Endodermal cell (in vitro differentiated cells): ENCODE measurements around the gene SCGB3A1. TPM values are rescaled to one million over a fixed set of nuclear protein-coding genes. Genes with fewer than 3 reads are reported as not detected.

Source experiments
- DNase-seq: peaks from one replicate; pipeline ENCODE4 v3.0.0-alpha.2; 2017
- H3K27ac ChIP-seq: 2 replicates; pipeline ENCODE4 v1.5.1; 2013; ENCODE audit warnings: mild to moderate bottlenecking, low read depth, low read length, moderate library complexity
- H3K27me3 ChIP-seq: 2 replicates; pipeline ENCODE4 v1.6.1; 2013; ENCODE audit warnings: mild to moderate bottlenecking, low read length, moderate library complexity; ENCODE audit not compliant: insufficient read depth, control insufficient read depth, poor library complexity, severe bottlenecking
- H3K36me3 ChIP-seq: 2 replicates; pipeline ENCODE4 v1.7.0; 2013; ENCODE audit warnings: mild to moderate bottlenecking, low read length, moderate library complexity; ENCODE audit not compliant: control insufficient read depth, insufficient read depth
- H3K4me1 ChIP-seq: one replicate; pipeline ENCODE4 v1.7.0; 2013; ENCODE audit warnings: low read length; ENCODE audit not compliant: control insufficient read depth, insufficient read depth
- H3K4me3 ChIP-seq: 2 replicates; pipeline ENCODE4 v1.5.1; 2013; ENCODE audit warnings: mild to moderate bottlenecking, low read length, moderate library complexity
- H3K9ac ChIP-seq: 2 replicates; pipeline ENCODE4 v1.6.1; 2013; ENCODE audit warnings: mild to moderate bottlenecking, low read length, moderate library complexity; ENCODE audit not compliant: poor library complexity, severe bottlenecking; ENCODE audit errors: extremely low read depth
- H3K9me3 ChIP-seq: 2 replicates; pipeline ENCODE4 v1.6.1; 2013; ENCODE audit warnings: mild to moderate bottlenecking, low read length, moderate library complexity; ENCODE audit not compliant: control insufficient read depth
- H3K27ac Mint-ChIP-seq: 2 replicates; pipeline ENCODE4 v1.8.0; 2020; ENCODE audit warnings: mixed read lengths
- H3K27me3 Mint-ChIP-seq: 2 replicates; pipeline ENCODE4 v1.8.0; 2021; ENCODE audit warnings: mild to moderate bottlenecking, mixed read lengths; ENCODE audit not compliant: insufficient read depth
- H3K36me3 Mint-ChIP-seq: 2 replicates; pipeline ENCODE4 v1.8.0; 2020; ENCODE audit warnings: low read depth, mixed read lengths
- H3K4me1 Mint-ChIP-seq: 2 replicates; pipeline ENCODE4 v1.8.0; 2020; ENCODE audit warnings: mixed read lengths
- H3K4me3 Mint-ChIP-seq: 2 replicates; pipeline ENCODE4 v1.8.0; 2020; ENCODE audit warnings: mild to moderate bottlenecking, moderate library complexity, mixed read lengths
- H3K9me3 Mint-ChIP-seq: 2 replicates; pipeline ENCODE4 v1.8.0; 2020; ENCODE audit warnings: mild to moderate bottlenecking, mixed read lengths
- whole genome bisulfite sequencing, 2 experiments: methylation state at CpG; one replicate each; pipeline versions ENCODE4 v1.1.5 to v1.1.7; 2013; ENCODE audit warnings: missing lambda C conversion rate in 2 of 2, mixed read lengths in 1 of 2; ENCODE audit not compliant: insufficient coverage in 1 of 2, insufficient read length in 1 of 2; 5-methylcytosine and 5-hydroxymethylcytosine counted together
- total RNA-seq, 2 donors: library from RNA; stranded (reverse); fragmentation: NEBNext Ultra II Directional in 1 of 2; extraction: Animal tissue kit (Norgen Biotek cat#: 25700) in 1 of 2; gene quantifications; 2 replicates in 1 of 2; 3 replicates in 1 of 2; pipeline ENCODE4 v1.2.1, GENCODE V29; 2021
- TF ChIP-seq, protein P1 (sequence below): fragments of 200-600 bp; sonication (generic); conservative IDR thresholded peaks from 2 replicates; pipeline ENCODE4 v1.5.0; 2021; ENCODE audit warnings: antibody characterized with exemption, mild to moderate bottlenecking

The SCGB3A1 gene
- total RNA-seq, 2 donors from 2014 or later, result 0.57 TPM; not detected in 1

DNA sequence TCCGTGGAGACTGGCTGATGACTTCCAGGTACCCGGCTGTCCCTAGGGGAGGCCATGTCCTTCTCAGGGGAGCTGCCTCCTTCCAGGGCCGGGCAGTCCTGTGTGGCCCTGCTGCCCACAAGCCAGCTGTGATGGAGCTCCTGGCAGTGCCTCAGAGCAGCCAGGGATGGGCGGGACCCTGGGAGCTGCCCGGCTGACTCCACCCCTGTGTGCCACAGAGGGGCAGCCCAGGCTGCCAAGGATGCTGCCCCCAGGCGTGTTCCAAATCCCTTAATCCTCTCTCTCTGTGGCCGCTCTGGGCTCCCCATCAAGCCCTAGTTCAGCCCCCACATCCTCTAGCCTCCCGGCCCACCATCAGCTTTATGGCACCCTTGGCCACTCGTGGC is 7.0 kb upstream of the SCGB3A1 start:
- Mint-ChIP-seq H3K4me1 (no peaks in the 10 kb centered on the region), H3K27ac (no peak overlapping the region), H3K36me3 (no peaks in the 10 kb centered on the region), H3K9me3 (no peaks in the 10 kb centered on the region), H3K27me3 (peaks cover 11% of the 10 kb centered on the region), H3K4me3 (no peak overlapping the region)
- Histone ChIP-seq H3K9me3 (no peaks in the 10 kb centered on the region), H3K9ac (no peak overlapping the region), H3K36me3 (no peaks in the 10 kb centered on the region), H3K27me3 (peaks cover 3% of the 10 kb centered on the region), H3K4me3 (no peak overlapping the region), H3K4me1 (no peaks in the 10 kb centered on the region), H3K27ac (no peak overlapping the region)
- WGBS, 2 experiments, result 89 to 94% methylated on average over 7 to 9 of the region's 9 CpGs
- no peak for DNase-seq
- TF ChIP-seq, protein P1, sequence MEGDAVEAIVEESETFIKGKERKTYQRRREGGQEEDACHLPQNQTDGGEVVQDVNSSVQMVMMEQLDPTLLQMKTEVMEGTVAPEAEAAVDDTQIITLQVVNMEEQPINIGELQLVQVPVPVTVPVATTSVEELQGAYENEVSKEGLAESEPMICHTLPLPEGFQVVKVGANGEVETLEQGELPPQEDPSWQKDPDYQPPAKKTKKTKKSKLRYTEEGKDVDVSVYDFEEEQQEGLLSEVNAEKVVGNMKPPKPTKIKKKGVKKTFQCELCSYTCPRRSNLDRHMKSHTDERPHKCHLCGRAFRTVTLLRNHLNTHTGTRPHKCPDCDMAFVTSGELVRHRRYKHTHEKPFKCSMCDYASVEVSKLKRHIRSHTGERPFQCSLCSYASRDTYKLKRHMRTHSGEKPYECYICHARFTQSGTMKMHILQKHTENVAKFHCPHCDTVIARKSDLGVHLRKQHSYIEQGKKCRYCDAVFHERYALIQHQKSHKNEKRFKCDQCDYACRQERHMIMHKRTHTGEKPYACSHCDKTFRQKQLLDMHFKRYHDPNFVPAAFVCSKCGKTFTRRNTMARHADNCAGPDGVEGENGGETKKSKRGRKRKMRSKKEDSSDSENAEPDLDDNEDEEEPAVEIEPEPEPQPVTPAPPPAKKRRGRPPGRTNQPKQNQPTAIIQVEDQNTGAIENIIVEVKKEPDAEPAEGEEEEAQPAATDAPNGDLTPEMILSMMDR, result no peak

DNA sequence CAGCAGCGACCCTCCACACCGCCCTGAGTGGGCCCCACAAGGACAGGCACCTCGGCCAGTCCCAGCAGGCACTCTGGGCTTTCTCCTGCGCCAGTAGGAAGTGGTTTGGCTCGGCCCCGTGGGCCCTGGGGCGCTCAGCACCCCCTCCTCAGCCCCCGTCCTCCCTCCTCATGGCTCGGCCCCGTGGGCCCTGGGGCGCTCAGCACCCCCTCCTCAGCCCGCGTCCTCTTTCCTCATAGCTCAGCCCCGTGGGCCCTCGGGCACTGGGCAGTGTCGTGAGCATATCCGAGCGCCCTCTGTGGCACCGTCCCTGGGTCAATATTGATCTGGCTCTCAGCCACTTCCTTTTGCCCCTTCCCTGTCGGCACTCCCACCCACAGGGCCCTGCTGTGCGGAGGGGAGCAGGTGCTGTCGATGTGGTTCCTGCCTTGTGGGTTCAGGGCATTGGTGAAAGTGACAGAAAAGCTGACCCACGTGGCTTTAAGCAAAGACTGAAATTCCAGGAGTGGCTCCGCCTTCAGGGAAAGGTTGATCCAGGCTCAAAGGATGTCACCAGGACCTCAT is 5.5 kb upstream of the SCGB3A1 start:
- TF ChIP-seq, protein P1, result no peak
- Mint-ChIP-seq H3K27me3 (peaks cover 27% of the 10 kb centered on the region), H3K27ac (no peak overlapping the region), H3K4me3 (no peak overlapping the region), H3K9me3 (no peaks in the 10 kb centered on the region), H3K36me3 (no peaks in the 10 kb centered on the region), H3K4me1 (no peaks in the 10 kb centered on the region)
- H3K4me3 ChIP-seq, result no peak overlapping the region
- H3K27me3 ChIP-seq, result peaks cover 19% of the 10 kb centered on the region
- H3K9ac ChIP-seq, result no peak overlapping the region
- no peaks in the 10 kb centered on the region for H3K36me3 ChIP-seq
- H3K27ac ChIP-seq, result no peak overlapping the region
- WGBS, 2 experiments, result 92 to 94% methylated on average over 13 to 24 of the region's 24 CpGs
- no peaks in the 10 kb centered on the region for H3K4me1 ChIP-seq
- H3K9me3 ChIP-seq, result no peaks in the 10 kb centered on the region
- DNase-seq, result peak; percentile 33

DNA sequence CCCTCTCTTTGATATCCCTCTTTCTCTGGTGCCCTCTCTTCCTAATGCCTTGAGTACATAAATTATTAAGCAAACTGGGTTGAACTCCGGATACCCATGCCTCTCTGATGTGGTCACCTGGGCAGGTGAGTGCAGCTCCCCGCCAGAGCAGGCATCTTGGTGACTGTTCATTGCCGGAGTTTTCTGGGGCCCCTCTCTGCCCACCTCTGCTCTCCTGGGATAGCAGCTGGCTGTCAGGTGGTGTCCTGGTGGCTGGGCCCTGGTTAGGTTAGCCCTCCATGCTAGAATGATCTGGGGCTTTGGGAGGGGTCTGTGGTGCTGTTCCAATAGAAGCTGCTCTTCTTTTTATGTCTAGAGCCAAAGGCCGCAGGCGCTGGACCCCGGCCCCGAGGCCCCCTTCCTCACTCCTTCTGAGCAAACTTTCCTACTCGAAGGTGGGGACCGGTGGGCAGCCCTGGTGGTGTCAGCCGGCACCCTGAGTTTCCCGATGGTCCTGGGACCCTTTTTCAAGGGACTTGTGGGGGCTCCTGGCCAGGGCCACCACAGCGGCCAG is 4.9 kb upstream of the SCGB3A1 start:
- no peak overlapping the region for H3K27ac Mint-ChIP-seq
- Histone ChIP-seq H3K27ac (no peak overlapping the region), H3K36me3 (no peaks in the 10 kb centered on the region)

More for the DNA sequence above, 4.9 kb upstream of the SCGB3A1 start:
- TF ChIP-seq, protein P1, result no peak
- no peaks in the 10 kb centered on the region for H3K9me3 ChIP-seq
- Mint-ChIP-seq H3K27me3 (peaks cover 27% of the 10 kb centered on the region), H3K4me1 (no peaks in the 10 kb centered on the region), H3K9me3 (no peaks in the 10 kb centered on the region), H3K4me3 (no peak overlapping the region), H3K36me3 (no peaks in the 10 kb centered on the region)
- WGBS, 2 experiments, result 88 to 97% methylated on average over 9 to 12 of the region's 12 CpGs
- H3K4me1 ChIP-seq, result no peaks in the 10 kb centered on the region
- peaks cover 24% of the 10 kb centered on the region for H3K27me3 ChIP-seq
- DNase-seq, result no peak
- H3K9ac ChIP-seq, result no peak overlapping the region
- H3K4me3 ChIP-seq, result no peak overlapping the region
